HepG2 (cell line): ENCODE measurements around the gene DPYD. TPM values are rescaled to one million over a fixed set of nuclear protein-coding genes. Genes with fewer than 3 reads are reported as not detected.

Source experiments
- ATAC-seq: fragments of 200-7000 bp; cut with Tn5 transposase; 3 replicates; pipeline ENCODE4 v1.9.1; 2020; ENCODE audit warnings: mild to moderate bottlenecking, moderate library complexity
- BruUV-seq: library from RNA; stranded (reverse); fragments of 400-500 nt; replicated peaks from 2 replicates; lab custom pipeline; 2021; lab: Mats Ljungman, UMichigan
- CTCF ChIA-PET: fragments of 300-600 bp; formaldehyde crosslinking; extraction: SDS; loops from one replicate; lab custom pipeline; 2021; ENCODE audit warnings: low total read pairs, inconsistent platforms, low intra/inter-chr PET ratio; lab: Yijun Ruan, JAX
- POLR2A ChIA-PET: fragments of 350-600 bp; sonication (Branson Sonifier 250); formaldehyde crosslinking; loops from one replicate; lab custom pipeline; 2020; ENCODE audit warnings: antibody characterized with exemption, inconsistent platforms; lab: Yijun Ruan, JAX
- DNase-seq: peaks from one replicate; pipeline ENCODE4 v3.0.0-alpha.2; 2015; ENCODE audit warnings: low spot score
- FAIRE-seq: peaks from 3 replicates; lab custom pipeline; 2011; peaks lifted over from hg19 to GRCh38; lab: Jason Lieb, UNC
- H2AFZ ChIP-seq: one replicate; pipeline ENCODE4 v1.6.1; 2011; ENCODE audit warnings: low read length, inconsistent platforms
- H3K27ac ChIP-seq: fragments of 300-600 bp; 3 replicates; pipeline ENCODE4 v1.8.0; 2011; ENCODE audit warnings: mixed run types, mild to moderate bottlenecking, mixed read lengths, low read length, inconsistent platforms; ENCODE audit not compliant: insufficient read depth; ENCODE audit errors: extremely low read length
- H3K27me3 ChIP-seq, 2 experiments: fragments of 200-600 bp in 1 of 2; 2 replicates in 1 of 2; 3 replicates in 1 of 2; pipeline versions ENCODE4 v1.6.0 to v1.8.0; 2011; ENCODE audit warnings: low read length in 2 of 2, mild to moderate bottlenecking in 2 of 2, moderate library complexity in 2 of 2, inconsistent platforms in 1 of 2; ENCODE audit not compliant: insufficient read depth in 2 of 2, control insufficient read depth in 1 of 2
- H3K36me3 ChIP-seq, 2 experiments: fragments of 200-600 bp in 1 of 2; replicated peaks in 1 of 2; 2 replicates in 1 of 2; 3 replicates in 1 of 2; pipeline versions ENCODE4 v1.5.1 to v1.8.0; 2011; ENCODE audit warnings: low read length in 2 of 2, inconsistent platforms in 1 of 2; ENCODE audit not compliant: insufficient read depth in 2 of 2, control insufficient read depth in 1 of 2
- H3K4me1 ChIP-seq: 2 replicates; pipeline ENCODE4 v1.5.1; 2012; ENCODE audit warnings: low read length, inconsistent platforms; ENCODE audit not compliant: insufficient read depth
- H3K4me2 ChIP-seq: 2 replicates; pipeline ENCODE4 v1.6.0; 2011; ENCODE audit warnings: low read depth, low read length, inconsistent platforms
- H3K4me3 ChIP-seq, 3 experiments: fragments of 200-600 bp in 1 of 3; sonication (generic), shearing (Covaris generic) in 1 of 3; replicated peaks in 1 of 3; 2 replicates each; pipeline ENCODE4 v1.5.1; 2011 to 2016; ENCODE audit warnings: low read length in 3 of 3, inconsistent platforms in 2 of 3, low read depth in 2 of 3, mild to moderate bottlenecking in 2 of 3, control low read depth in 1 of 3, mixed read lengths in 1 of 3; ENCODE audit not compliant: insufficient read depth in 1 of 3
- H3K79me2 ChIP-seq: one replicate; pipeline ENCODE4 v1.6.1; 2011; ENCODE audit warnings: low read length, inconsistent platforms; ENCODE audit not compliant: insufficient read depth
- H3K9ac ChIP-seq: 2 replicates; pipeline ENCODE4 v1.6.0; 2011; ENCODE audit warnings: mild to moderate bottlenecking, low read depth, low read length, inconsistent platforms; ENCODE audit not compliant: insufficient read depth
- H3K9me3 ChIP-seq: 2 replicates; pipeline ENCODE4 v1.5.1; 2012; ENCODE audit warnings: mild to moderate bottlenecking, low read length
- H4K20me1 ChIP-seq: 2 replicates; pipeline ENCODE4 v1.6.0; 2011; ENCODE audit warnings: inconsistent platforms, mild to moderate bottlenecking, low read length, moderate library complexity; ENCODE audit not compliant: insufficient read depth
- ATF5 ChIP-seq: sonication (generic); formaldehyde crosslinking; IDR thresholded peaks from 2 replicates; pipeline ENCODE4 v1.4.0; 2020; ENCODE audit warnings: mild to moderate bottlenecking, low read depth, missing genetic modification reagents
- FIP1L1 ChIP-seq: fragments of 200-400 bp; formaldehyde crosslinking; IDR thresholded peaks from 2 replicates; pipeline ENCODE4 v1.6.1; 2018; ENCODE audit warnings: low read depth, mild to moderate bottlenecking, low read length, moderate library complexity, borderline replicate concordance; ENCODE audit not compliant: insufficient read depth
- HNF1A ChIP-seq, 2 experiments: sonication (generic) in 1 of 2; formaldehyde crosslinking in 1 of 2; IDR thresholded peaks; 2 replicates each; pipeline versions ENCODE4 v1.4.0 to v1.6.1; 2016 to 2020; ENCODE audit warnings: borderline replicate concordance in 1 of 2, low read depth in 1 of 2, mild to moderate bottlenecking in 1 of 2, missing genetic modification reagents in 1 of 2
- MAFF ChIP-seq: IDR thresholded peaks from 2 replicates; pipeline ENCODE4 v1.6.1; 2011; ENCODE audit warnings: low read depth, low read length, improper control_type of control experiment
- MAFK ChIP-seq, 2 experiments: IDR thresholded peaks in 1 of 2; conservative IDR thresholded peaks in 1 of 2; 2 replicates each; pipeline ENCODE4 v1.6.1; 2011; ENCODE audit warnings: improper control_type of control experiment in 2 of 2, low read length in 2 of 2
- NFRKB ChIP-seq: fragments of 450-650 bp; IDR thresholded peaks from 2 replicates; pipeline ENCODE4 v1.6.1; 2017
- PHF8 ChIP-seq: sonication (generic); formaldehyde crosslinking; IDR thresholded peaks from 2 replicates; pipeline ENCODE4 v1.5.0; 2020; ENCODE audit warnings: missing genetic modification reagents
- SP5 ChIP-seq: IDR thresholded peaks from 2 replicates; pipeline ENCODE4 v1.6.1; 2016; ENCODE audit warnings: low read depth, borderline replicate concordance
- ZBTB3 ChIP-seq: sonication (generic); formaldehyde crosslinking; IDR thresholded peaks from 2 replicates; pipeline ENCODE4 v1.4.0; 2020; ENCODE audit warnings: low read depth, mild to moderate bottlenecking, moderate library complexity, missing genetic modification reagents, borderline replicate concordance
- ZNF136 ChIP-seq: sonication (generic); formaldehyde crosslinking; IDR thresholded peaks from 2 replicates; pipeline ENCODE4 v1.8.1; 2022; ENCODE audit warnings: low read depth, mild to moderate bottlenecking, moderate library complexity, missing genetic modification reagents
- ZNF33A ChIP-seq: sonication (generic); formaldehyde crosslinking; IDR thresholded peaks from 2 replicates; pipeline ENCODE4 v1.5.1; 2020; ENCODE audit warnings: missing genetic modification reagents, mild to moderate bottlenecking, moderate library complexity, borderline replicate concordance
- ZNF792 ChIP-seq: IDR thresholded peaks from 2 replicates; pipeline ENCODE4 v1.6.1; 2016
- ZNF816 ChIP-seq: sonication (generic); formaldehyde crosslinking; IDR thresholded peaks from 2 replicates; pipeline ENCODE4 v1.8.0; 2022; ENCODE audit warnings: missing genetic modification reagents, mild to moderate bottlenecking, borderline replicate concordance
- ZSCAN21 ChIP-seq: sonication (generic); formaldehyde crosslinking; IDR thresholded peaks from 2 replicates; pipeline ENCODE4 v1.8.0; 2022; ENCODE audit warnings: mild to moderate bottlenecking, missing genetic modification reagents, moderate library complexity, borderline replicate concordance
- WGBS: methylation state at CpG from one replicate; pipeline ENCODE4 v1.1.6; 2017; ENCODE audit warnings: low lambda C conversion rate; 5-methylcytosine and 5-hydroxymethylcytosine counted together
- in situ Hi-C: cut with HindIII; loops from 2 replicates; pipeline ENCODE4 v1.10.0; 2017; ENCODE audit warnings: low pct_unique_long_range_greater_than_20kb; ENCODE audit not compliant: extremely low pct_ligation_motif_present
- intact Hi-C: fragments of 100-400 bp; cut with micrococcal nuclease; formaldehyde crosslinking; loops from one replicate; pipeline ENCODE4 v1.10.0; 2022; ENCODE audit not compliant: unreplicated experiment
- polyA plus RNA-seq, 8 experiments: library from polyadenylated mRNA; depleted of rRNA in 3 of 8; stranded (reverse) in 7 of 8; unstranded in 1 of 8; fragments of >200 nt; fragmentation: Illumina TruSeq in 4 of 8; extraction: Trizol in 4 of 8; gene quantifications; 2 replicates each; pipeline versions ENCODE4 v1.2.1 to v1.2.3, GENCODE V29; 2011 to 2016; ENCODE audit warnings: low read depth in 4 of 8, missing spikeins in 1 of 8, mixed read lengths in 1 of 8; ENCODE audit not compliant: insufficient read depth in 1 of 8
- total RNA-seq, 5 experiments: library from RNA; depleted of rRNA; stranded (reverse); fragments of >200 nt; fragmentation: Illumina TruSeq; extraction: Trizol; gene quantifications; 2 replicates each; pipeline ENCODE4 v1.2.3, GENCODE V29; 2016; ENCODE audit warnings: low read depth in 1 of 5
- TF ChIP-seq, protein P1 (sequence below): sonication (generic); formaldehyde crosslinking; IDR thresholded peaks from 2 replicates; pipeline ENCODE4 v1.4.0; 2020; ENCODE audit warnings: missing genetic modification reagents

The DPYD gene
- total and polyA plus RNA-seq, 2 of the 13 experiments (the other 11 are each of a cell fraction or from before 2014, with no cell fraction given), result 1.3 to 3.4 TPM

- Histone ChIP-seq H3K4me2 (no peak overlapping the region), H2AFZ (no peak overlapping the region)
- no peak for FAIRE-seq
These were observed 506.0 kb downstream of the DPYD start for GRCh38 chr1:97414682-97415312.

More at GRCh38 chr1:97414682-97415312, 506.0 kb downstream of the DPYD start:
- no peaks in the 10 kb centered on the region for H3K36me3 ChIP-seq
- DNase-seq (no peak), ATAC-seq (no peak)
- no peaks in the 10 kb centered on the region for H3K79me2 ChIP-seq
- peaks cover 22% of the 10 kb centered on the region for H3K9me3 ChIP-seq
- CTCF ChIA-PET, result no interaction called here
- H3K27ac ChIP-seq, result no peak overlapping the region
- H3K9ac ChIP-seq, result no peak overlapping the region
- TF ChIP-seq SP5 (CRISPR knock-in tag) (no peak), PHF8 (CRISPR knock-in tag) (no peak), ZNF792 (no peak), ZNF136 (CRISPR knock-in tag) (no peak), ZNF816 (CRISPR knock-in tag) (no peak), MAFF (peak; percentile 35; the same call in 1 of the 2 replicates), ZSCAN21 (CRISPR knock-in tag) (no peak), ATF5 (no peak), ZBTB3 (CRISPR knock-in tag) (no peak), ZNF33A (CRISPR knock-in tag) (no peak), HNF1A (IDR thresholded peaks at IDR 0.05; ENCODE audit: low read depth) (no peak), HNF1A (CRISPR knock-in tag; IDR thresholded peaks at IDR 0.05; ENCODE audit: borderline replicate concordance) (no peak), MAFK (conservative IDR thresholded peaks at IDR 0.05 in 1 of 2, IDR thresholded peaks at IDR 0.05 in 1 of 2; ENCODE audit: low read length in 2 of 2) (peak in 1 of 2 experiments; percentile 68; a peak in 3 of 4 replicates), NFRKB (no peak), FIP1L1 (no peak)
- TF ChIP-seq, protein P1, sequence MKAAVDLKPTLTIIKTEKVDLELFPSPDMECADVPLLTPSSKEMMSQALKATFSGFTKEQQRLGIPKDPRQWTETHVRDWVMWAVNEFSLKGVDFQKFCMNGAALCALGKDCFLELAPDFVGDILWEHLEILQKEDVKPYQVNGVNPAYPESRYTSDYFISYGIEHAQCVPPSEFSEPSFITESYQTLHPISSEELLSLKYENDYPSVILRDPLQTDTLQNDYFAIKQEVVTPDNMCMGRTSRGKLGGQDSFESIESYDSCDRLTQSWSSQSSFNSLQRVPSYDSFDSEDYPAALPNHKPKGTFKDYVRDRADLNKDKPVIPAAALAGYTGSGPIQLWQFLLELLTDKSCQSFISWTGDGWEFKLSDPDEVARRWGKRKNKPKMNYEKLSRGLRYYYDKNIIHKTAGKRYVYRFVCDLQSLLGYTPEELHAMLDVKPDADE, result no peak
- WGBS, result 57% methylated on average over 3 of the region's 3 CpGs
- POLR2A ChIA-PET, result no interaction called here
- BruUV-seq, result no TSS peak
- H3K27me3 ChIP-seq, result no peaks in the 10 kb centered on the region; a peak in 1 of 5 replicates
- intact Hi-C loops, result no loop called here
- in situ Hi-C loops, result no loop called here
- no peaks in the 10 kb centered on the region for H4K20me1 ChIP-seq
- no peak overlapping the region for H3K4me3 ChIP-seq
- no peaks in the 10 kb centered on the region for H3K4me1 ChIP-seq
